HFF-Myc (cell line): Measurements from ENCODE around the gene POLA2.

Experiments
- DNase-seq: peaks from one replicate; pipeline ENCODE4 v3.0.0-alpha.2; 2011; ENCODE audit warnings: low read depth; ENCODE audit errors: extremely low read depth
- H3K4me3 ChIP-seq: replicated peaks from 2 replicates; pipeline ENCODE4 v1.5.1; 2011; ENCODE audit warnings: low read depth, mild to moderate bottlenecking, control low read depth, low read length
- CTCF ChIP-seq: IDR thresholded peaks from 2 replicates; pipeline ENCODE4 v1.5.1; 2012; ENCODE audit warnings: mild to moderate bottlenecking, low read depth, low read length, control low read depth; ENCODE audit errors: missing control alignments

Gene POLA2

GRCh38 chr11:65320386-65321075 is 58.8 kb downstream of the POLA2 start:
- TF ChIP-seq CTCF, result no peak
- no peak overlapping the region for H3K4me3 ChIP-seq
- DNase-seq, result no peak

- DNase-seq, result no peak
- H3K4me3 ChIP-seq, result no peak overlapping the region
- no peak for TF ChIP-seq CTCF
Measured at GRCh38 chr11:65321076-65321475, 59.3 kb downstream of the POLA2 start.

- no peak for DNase-seq
- H3K4me3 ChIP-seq, result no peak overlapping the region
- TF ChIP-seq CTCF, result no peak
Measured at GRCh38 chr11:65321828-65322485, 60.2 kb downstream of the POLA2 start.

GRCh38 chr11:65323813-65324212 is 62.1 kb downstream of the POLA2 start:
- no peak for DNase-seq
- H3K4me3 ChIP-seq, result no peak overlapping the region
- no peak for TF ChIP-seq CTCF

GRCh38 chr11:65325435-65325834 is 63.7 kb downstream of the POLA2 start:
- H3K4me3 ChIP-seq, result no peak overlapping the region
- no peak for DNase-seq
- TF ChIP-seq CTCF, result no peak

GRCh38 chr11:65327021-65327420 is 65.3 kb downstream of the POLA2 start:
- TF ChIP-seq CTCF, result no peak
- no peak overlapping the region for H3K4me3 ChIP-seq

More at GRCh38 chr11:65327021-65327420, 65.3 kb downstream of the POLA2 start:
- no peak for DNase-seq
